Lung (tissue), 12 donors: ENCODE results near the gene GIPC3. TPM values are rescaled to one million over a fixed set of nuclear protein-coding genes. Genes with fewer than 3 reads are reported as not detected.
"Not testable (repeated sequence)": the region's sequence is repeated elsewhere in the genome, so short reads cannot be mapped to it uniquely, and the experiment has no call there.

ENCODE experiments used
- ATAC-seq: fragments of 200-7000 bp; cut with Tn5 transposase; one replicate; pipeline ENCODE4 v1.9.1; 2020; ENCODE audit warnings: moderate number of reproducible peaks; ENCODE audit not compliant: insufficient read depth, low FRiP score
- DNase-seq, 3 donors: peaks; one replicate each; pipeline ENCODE4 v3.0.0-alpha.2; 2013 to 2017
- H3K27ac ChIP-seq, 2 donors: one replicate each; pipeline ENCODE4 v1.5.1; 2013; ENCODE audit warnings: mild to moderate bottlenecking in 2 of 2, moderate library complexity in 2 of 2, control low read depth in 1 of 2, inconsistent platforms in 1 of 2, low read depth in 1 of 2, low read length in 1 of 2
- H3K27me3 ChIP-seq, 3 donors: one replicate each; pipeline ENCODE4 v1.5.1; 2013; ENCODE audit warnings: low read length in 2 of 3; ENCODE audit not compliant: control insufficient read depth in 3 of 3, insufficient read depth in 3 of 3
- H3K36me3 ChIP-seq, 4 donors: one replicate each; pipeline ENCODE4 v1.5.1; 2013; ENCODE audit warnings: low read length in 4 of 4, mild to moderate bottlenecking in 1 of 4, moderate library complexity in 1 of 4; ENCODE audit not compliant: control insufficient read depth in 4 of 4, insufficient read depth in 4 of 4
- H3K4me1 ChIP-seq, 5 donors: one replicate each; pipeline ENCODE4 v1.5.1; 2013; ENCODE audit warnings: low read length in 5 of 5, mild to moderate bottlenecking in 2 of 5, moderate library complexity in 1 of 5; ENCODE audit not compliant: control insufficient read depth in 5 of 5, insufficient read depth in 5 of 5
- H3K4me3 ChIP-seq: one replicate; pipeline ENCODE4 v1.5.1; 2013; ENCODE audit warnings: mild to moderate bottlenecking, control low read depth, moderate library complexity
- H3K9ac ChIP-seq, 2 donors: one replicate each; pipeline ENCODE4 v1.5.1; 2013; ENCODE audit warnings: low read length in 2 of 2, control low read depth in 1 of 2; ENCODE audit not compliant: insufficient read depth in 1 of 2
- H3K9me3 ChIP-seq, 4 donors: one replicate each; pipeline ENCODE4 v1.5.1; 2013; ENCODE audit warnings: low read length in 3 of 4, mild to moderate bottlenecking in 1 of 4, moderate library complexity in 1 of 4; ENCODE audit not compliant: control insufficient read depth in 4 of 4, insufficient read depth in 3 of 4
- WGBS, 2 donors: extraction: QIAGEN DNeasy Blood & Tissue Kit; methylation state at CpG; one replicate each; pipeline ENCODE4 v1.1.7; 2013; 5-methylcytosine and 5-hydroxymethylcytosine counted together
- polyA plus RNA-seq, 2 donors: library from polyadenylated mRNA; stranded (reverse); fragments of 200-250 nt; gene quantifications; one replicate each; pipeline ENCODE4 v1.2.1, GENCODE V29; 2013
- total RNA-seq, 2 donors: library from RNA; depleted of rRNA in 1 of 2; stranded (reverse); fragments of >200 nt in 1 of 2; gene quantifications; one replicate each; pipeline ENCODE4 v1.2.1, GENCODE V29; 2014 to 2021
- TF ChIP-seq, protein P1 (sequence below): IDR thresholded peaks from 2 replicates; pipeline ENCODE4 v1.5.1; 2012; ENCODE audit warnings: mild to moderate bottlenecking; ENCODE audit errors: control extremely low read depth, extremely low read depth
- donor health status: control.
- donor health status: control.
- donor health status: Bipolar disorder and iron deficiency.
- donor health status: healthy.
- donor health status: DM: yes; HTN: yes; CAD: no.

The GIPC3 gene
- total and polyA plus RNA-seq, 4 donors = 1.6 to 2.1 (median 1.9) TPM

DNA sequence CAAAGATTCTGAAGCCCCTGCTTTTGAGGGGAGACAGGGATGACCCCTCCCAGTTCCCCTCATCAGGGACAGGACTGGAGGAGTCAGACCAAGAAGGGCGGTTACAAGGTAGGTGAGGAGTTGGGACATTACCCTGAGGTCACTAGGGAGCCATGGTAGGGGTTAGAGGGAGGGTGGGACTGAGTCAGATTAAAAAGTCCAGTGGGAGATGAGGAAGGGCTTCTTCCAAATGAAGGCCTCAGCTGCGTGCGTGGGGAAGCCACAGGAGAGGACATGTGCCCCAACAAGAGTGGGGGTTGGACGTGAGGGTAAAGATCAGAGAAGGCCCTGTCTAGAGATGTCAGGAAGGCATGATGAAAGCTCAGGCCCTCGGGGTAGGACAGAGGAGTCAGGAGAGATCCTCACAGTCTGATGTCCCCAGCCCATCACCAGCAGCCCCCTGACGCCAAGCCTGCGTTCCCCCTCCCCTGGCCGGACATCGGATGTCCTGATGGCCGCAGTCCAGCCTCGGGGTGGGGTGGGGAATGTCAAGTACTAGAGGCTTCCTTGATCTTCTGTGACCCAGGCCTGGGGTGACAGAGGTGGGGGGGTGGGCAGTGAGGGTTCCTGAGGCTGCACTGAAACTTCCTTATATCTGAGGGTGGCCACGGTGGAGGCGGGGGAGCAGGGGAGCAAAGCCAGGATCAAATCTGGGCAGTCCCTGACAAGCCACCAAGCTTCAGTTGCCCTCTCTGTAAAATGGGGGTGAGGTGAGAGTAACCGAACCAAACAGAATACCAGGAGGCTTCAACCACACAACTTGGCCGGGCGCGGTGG lies 21.4 kb upstream of the GIPC3 start:
- H3K4me3 ChIP-seq = no peak overlapping the region
- no peaks in the 10 kb centered on the region for H3K9me3 ChIP-seq
- no peaks in the 10 kb centered on the region for H3K36me3 ChIP-seq
- no peaks in the 10 kb centered on the region for H3K27me3 ChIP-seq
- H3K27ac ChIP-seq = no peak overlapping the region
- DNase-seq = no peak
- H3K4me1 ChIP-seq = no peaks in the 10 kb centered on the region
- H3K9ac ChIP-seq = no peak overlapping the region
- 74 to 78% methylated on average over 17 of the region's 17 CpGs for WGBS, 2 donors
- ATAC-seq = no peak
- TF ChIP-seq, protein P1, sequence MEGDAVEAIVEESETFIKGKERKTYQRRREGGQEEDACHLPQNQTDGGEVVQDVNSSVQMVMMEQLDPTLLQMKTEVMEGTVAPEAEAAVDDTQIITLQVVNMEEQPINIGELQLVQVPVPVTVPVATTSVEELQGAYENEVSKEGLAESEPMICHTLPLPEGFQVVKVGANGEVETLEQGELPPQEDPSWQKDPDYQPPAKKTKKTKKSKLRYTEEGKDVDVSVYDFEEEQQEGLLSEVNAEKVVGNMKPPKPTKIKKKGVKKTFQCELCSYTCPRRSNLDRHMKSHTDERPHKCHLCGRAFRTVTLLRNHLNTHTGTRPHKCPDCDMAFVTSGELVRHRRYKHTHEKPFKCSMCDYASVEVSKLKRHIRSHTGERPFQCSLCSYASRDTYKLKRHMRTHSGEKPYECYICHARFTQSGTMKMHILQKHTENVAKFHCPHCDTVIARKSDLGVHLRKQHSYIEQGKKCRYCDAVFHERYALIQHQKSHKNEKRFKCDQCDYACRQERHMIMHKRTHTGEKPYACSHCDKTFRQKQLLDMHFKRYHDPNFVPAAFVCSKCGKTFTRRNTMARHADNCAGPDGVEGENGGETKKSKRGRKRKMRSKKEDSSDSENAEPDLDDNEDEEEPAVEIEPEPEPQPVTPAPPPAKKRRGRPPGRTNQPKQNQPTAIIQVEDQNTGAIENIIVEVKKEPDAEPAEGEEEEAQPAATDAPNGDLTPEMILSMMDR = no peak

DNA sequence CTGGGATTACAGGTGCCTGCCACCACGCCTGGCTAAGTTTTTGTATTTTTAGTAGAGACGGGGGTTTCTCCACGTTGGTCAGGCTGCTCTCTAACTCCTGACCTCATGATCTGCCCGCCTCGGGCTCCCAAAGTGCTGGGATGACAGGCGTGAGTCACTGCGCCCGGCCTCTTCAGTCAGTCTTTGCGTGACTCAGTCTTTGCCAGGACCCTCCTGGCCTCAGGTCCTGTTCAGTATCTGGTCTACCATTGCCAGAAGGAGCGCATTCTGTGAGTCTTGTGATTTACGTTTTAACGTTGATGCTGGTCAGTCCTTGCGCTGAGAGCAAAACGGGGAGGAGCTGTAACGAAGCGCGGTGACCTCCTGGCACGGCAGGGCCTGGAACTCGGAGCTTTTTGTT lies 20.1 kb upstream of the GIPC3 start:
- Histone ChIP-seq H3K4me3 (no peak overlapping the region), H3K27ac (no peak overlapping the region), H3K9me3 (no peaks in the 10 kb centered on the region), H3K27me3 (no peaks in the 10 kb centered on the region), H3K9ac (no peak overlapping the region), H3K4me1 (no peaks in the 10 kb centered on the region), H3K36me3 (no peaks in the 10 kb centered on the region)
- WGBS, 2 donors = 86 to 92% methylated on average over 19 of the region's 19 CpGs
- ATAC-seq = no peak
- DNase-seq = no peak
- TF ChIP-seq, protein P1 = no peak

DNA sequence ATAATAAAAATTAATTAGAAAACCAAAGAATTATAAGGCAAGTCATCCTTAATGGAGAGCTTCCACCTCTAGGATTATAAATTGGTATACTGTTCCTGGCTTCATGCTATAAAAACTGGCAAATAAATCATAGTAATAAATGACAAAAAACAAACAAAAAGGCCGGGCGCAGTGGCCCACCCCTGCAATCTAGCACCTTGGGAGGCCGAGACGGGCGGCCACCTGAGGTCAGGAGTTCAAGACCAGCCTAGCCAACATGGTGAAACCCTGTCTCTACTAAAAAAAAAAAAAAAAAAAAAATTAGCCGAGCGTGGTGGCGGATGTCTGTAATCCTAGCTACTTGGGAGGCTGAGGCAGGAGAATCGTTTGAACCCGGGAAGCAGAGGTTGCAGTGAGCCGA lies 15.2 kb upstream of the GIPC3 start:
- H3K9ac ChIP-seq, H3K4me3 ChIP-seq, H3K4me1 ChIP-seq, H3K27ac ChIP-seq, ATAC-seq, H3K27me3 ChIP-seq, H3K9me3 ChIP-seq, DNase-seq, H3K36me3 ChIP-seq: not testable (repeated sequence)
- 87 to 92% methylated on average over 11 of the region's 11 CpGs for WGBS, 2 donors

DNA sequence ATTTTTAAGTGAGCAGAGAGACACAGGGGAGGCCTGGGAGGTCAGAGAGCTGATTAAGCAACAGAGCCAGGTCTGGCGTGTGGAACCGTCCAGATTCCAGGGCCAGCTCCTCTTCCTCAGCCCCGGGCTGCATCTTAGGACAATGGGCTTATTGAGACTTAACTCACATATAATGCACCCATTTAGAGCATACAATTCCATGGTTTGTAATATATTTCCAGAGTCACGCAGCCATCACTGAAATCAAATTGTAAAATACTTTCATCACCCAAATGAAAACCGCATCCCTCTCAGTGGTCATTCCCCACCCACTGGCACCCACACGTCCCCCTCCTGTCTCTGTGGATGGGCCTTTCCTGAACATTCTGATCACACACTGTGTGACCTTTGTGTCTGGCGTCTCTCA lies 14.7 kb upstream of the GIPC3 start:
- WGBS, 2 donors = 78 to 83% methylated on average over 7 of the region's 7 CpGs
- Histone ChIP-seq H3K9me3 (no peaks in the 10 kb centered on the region), H3K4me1 (peaks cover 0 to 7% (median 0%) of the 10 kb centered on the region in 5 donors), H3K4me3 (no peak overlapping the region), H3K27ac (no peak overlapping the region), H3K27me3 (no peaks in the 10 kb centered on the region), H3K9ac (no peak overlapping the region), H3K36me3 (peaks cover 0 to 6% (median 4%) of the 10 kb centered on the region in 4 donors)
- DNase-seq (no peak), ATAC-seq (no peak)
- TF ChIP-seq, protein P1 = no peak
